Middle frontal gyrus (tissue), 1 donor: ENCODE measurements around the gene UQCC2.

ENCODE experiments used
- DNase-seq: peaks from one replicate; pipeline ENCODE4 v3.0.0-alpha.2; 2015; ENCODE audit warnings: low spot score; ENCODE audit errors: extremely low spot score

UQCC2 gene

GRCh38 chr6:33725891-33726673 lies 14.6 kb upstream of the UQCC2 start:
- no peak for DNase-seq

- DNase-seq = no peak
Measured at GRCh38 chr6:33725222-33725621, 13.7 kb upstream of the UQCC2 start.

DNA sequence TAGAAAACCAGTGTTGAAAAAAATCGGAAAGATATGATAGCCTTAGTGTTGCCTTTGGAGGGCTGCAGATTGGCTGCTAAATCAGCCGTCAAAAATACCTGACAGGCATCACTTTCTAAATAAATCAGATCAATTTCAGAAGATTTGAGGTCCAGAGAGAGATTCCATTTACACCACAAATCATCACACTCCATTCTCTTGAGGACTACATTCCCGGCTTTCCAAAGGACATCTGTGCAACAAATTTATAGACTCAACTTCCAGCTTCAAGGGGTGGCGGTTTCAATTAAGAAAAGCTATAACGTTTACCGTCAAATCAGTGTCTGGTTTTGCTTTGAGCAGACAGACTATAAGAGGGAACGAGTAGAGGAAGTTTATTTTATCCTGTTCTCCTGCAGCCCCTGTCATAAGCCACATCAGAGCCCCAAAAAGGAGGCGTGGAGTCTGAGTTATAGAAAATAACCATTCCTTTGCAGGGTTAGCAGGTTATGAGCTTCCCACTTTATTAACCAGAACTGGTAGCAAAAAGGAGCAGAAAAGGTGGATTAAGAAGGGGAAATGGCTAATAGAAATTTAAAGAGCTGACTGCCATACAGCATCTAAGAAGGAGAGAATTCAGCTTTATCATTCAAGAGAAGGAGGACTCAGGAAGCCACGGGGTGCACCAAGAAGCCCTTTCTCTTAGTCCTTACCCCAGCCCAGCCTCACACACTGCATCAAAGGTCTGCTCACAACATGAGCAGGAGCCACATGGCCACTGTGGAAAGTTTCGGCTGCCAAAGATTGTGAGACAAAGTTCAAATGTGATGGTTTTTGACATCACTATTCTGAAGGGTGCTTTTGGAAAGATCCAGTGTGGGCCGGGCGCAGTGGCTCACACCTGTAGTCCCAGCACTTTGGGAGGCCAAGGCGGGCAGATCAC lies 12.9 kb upstream of the UQCC2 start:
- no peak for DNase-seq

- DNase-seq = no peak
Measured at GRCh38 chr6:33723371-33724085, 12.0 kb upstream of the UQCC2 start.

DNA sequence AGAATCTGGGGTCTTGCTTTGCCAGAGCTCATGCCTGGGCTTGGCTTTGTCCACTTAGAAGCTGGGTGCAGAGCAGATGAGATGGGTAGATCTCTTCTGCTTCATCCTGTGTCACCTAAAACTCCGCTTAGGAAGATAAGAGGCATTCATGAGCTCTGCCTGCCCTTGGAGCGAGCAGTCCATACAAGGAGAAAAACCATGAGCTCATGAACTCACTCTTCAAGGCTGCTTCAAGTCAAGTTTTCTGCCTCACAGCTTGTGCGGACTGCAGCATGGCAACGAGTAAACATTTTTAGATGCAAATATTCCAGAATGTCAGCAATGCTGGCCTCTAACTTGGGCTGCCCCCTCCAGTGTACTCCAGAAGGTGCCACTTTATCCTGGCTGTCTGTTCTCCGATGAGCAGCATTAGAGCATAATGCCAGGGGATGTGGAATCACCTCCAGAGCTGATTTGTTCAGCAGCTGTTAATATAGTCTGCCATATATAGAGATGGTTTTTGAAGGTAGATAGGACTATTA lies 10.7 kb upstream of the UQCC2 start:
- DNase-seq = no peak

DNA sequence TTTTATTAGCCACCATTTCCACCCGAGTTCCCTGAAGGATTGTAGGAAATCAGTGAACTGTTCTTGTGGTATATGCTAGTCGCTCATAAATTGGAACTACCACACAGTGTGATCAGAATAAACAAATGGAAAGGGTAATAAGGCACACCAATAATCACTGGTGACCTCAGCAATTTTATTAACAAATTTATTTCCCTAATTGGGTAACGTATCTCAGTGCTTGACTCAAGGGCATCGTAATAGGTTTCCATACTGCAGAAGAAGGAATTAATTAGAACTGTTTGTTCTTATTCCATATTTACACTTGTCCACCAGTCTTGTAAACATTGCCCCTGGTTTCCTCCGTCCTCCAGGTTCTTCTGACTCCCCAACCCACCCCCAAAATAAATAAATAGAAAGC lies 10.0 kb upstream of the UQCC2 start:
- DNase-seq = no peak

GRCh38 chr6:33720998-33721397 lies 9.5 kb upstream of the UQCC2 start:
- DNase-seq = no peak

DNA sequence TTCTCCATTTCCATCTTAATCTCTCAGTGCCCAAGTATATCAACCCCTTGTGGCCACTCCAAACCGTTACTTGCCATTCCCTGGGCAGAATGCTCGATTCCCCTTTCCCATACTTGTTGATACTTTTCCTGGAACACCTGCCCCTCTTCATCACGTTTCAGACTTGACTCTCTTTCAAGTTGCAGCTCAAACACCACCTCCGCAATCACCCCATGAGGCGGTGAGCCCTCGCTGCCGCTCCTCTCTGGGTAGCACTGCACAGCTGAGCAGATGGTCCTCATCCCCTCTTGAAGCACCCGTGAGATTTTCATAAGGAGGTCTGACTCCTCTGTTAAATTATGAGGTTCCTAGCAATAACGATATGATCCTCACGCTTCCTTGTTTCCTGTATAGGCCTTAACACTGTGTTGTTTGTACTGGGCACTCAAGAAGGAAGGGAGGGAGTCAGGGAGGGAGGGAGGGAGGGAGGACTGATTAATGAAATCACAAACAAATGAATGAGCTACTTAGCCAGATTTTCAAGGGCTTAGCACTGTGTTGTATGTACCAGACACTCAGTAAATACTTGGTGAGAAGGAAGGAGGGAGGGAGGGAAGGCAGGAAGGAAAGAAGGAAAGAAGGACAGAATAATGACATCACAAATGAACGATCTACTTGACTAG lies 8.0 kb upstream of the UQCC2 start:
- no peak for DNase-seq

GRCh38 chr6:33718713-33719112 lies 7.2 kb upstream of the UQCC2 start:
- no peak for DNase-seq

DNA sequence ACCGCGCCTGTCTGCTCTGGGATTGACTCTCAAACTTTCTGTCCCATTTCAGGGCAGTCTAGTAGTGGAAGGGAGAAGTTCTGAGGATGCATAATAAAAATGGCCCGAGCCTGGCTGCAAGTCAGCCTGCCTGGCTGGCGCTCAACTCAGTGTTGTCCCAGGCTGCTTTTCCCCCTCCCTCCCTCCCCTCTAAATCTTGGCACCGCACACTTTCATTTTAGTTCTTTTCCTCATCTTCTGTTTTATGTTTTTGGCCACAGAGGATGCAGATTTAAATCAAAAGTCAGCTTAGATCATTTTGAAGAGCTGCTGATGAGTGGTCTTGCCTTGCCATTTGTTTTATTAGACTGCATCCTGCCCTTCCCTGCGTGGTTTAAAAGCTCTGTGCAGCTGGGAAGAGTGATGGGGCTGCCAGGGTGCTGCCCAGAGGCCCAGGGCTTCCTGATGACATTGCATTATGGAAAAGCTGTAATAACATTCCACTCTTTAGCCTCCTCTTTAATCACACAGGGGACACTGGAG lies 6.5 kb upstream of the UQCC2 start:
- DNase-seq = no peak

- no peak for DNase-seq
Measured at GRCh38 chr6:33716890-33717632, 5.6 kb upstream of the UQCC2 start.

DNA sequence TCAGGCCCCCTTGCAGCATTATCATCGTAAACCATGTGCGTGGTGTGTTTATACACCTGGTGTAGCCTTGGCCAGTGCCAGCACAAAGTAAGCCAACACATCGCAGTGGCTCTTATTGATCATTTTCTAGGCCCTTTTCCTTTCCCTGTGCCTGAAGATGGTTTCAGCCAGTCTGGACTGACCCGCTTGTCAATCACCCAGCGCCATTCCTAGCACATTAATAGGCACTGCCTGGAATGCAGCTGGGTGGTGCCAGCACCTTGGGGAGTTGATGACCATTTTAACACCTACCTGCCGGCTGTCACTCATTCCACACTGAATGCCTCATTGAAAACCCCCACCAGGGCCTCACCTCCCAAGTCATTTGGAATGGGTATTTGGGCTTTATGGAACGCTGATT lies 4.9 kb upstream of the UQCC2 start:
- no peak for DNase-seq

DNA sequence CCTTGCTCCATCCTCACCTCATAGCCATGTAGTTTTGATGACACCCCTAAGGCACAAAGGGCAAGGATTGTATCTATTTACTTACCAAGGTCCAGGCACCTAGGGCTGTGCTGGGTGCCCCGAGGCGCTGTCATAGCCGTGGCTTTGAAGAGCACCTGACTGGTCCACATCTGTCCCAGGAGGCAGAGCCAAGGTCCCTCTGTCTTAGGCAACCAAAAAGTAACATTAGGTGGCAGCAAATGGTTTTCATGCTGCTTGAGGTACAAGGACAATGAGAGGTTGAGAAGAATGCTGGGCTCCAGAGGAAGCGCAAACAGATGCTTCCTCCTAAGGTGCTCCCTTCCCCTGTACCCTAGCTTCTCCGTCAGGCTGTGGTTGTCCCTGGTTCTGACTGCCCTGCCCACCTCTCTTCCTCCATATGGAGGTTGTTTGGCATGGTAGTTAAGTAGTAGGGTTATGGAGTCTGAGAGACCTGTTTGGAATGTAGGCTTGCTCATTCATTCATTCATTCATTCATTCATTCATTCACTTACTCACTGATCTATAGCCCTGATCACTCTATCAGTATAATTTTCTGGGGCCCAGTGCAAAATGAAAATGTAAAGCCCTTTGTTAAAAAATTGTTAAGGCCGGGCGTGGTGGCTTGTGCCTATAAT lies 3.0 kb upstream of the UQCC2 start:
- DNase-seq = no peak

GRCh38 chr6:33713786-33714185 lies 2.3 kb upstream of the UQCC2 start:
- no peak for DNase-seq

GRCh38 chr6:33712914-33713313 lies 1.4 kb upstream of the UQCC2 start:
- DNase-seq = no peak

DNA sequence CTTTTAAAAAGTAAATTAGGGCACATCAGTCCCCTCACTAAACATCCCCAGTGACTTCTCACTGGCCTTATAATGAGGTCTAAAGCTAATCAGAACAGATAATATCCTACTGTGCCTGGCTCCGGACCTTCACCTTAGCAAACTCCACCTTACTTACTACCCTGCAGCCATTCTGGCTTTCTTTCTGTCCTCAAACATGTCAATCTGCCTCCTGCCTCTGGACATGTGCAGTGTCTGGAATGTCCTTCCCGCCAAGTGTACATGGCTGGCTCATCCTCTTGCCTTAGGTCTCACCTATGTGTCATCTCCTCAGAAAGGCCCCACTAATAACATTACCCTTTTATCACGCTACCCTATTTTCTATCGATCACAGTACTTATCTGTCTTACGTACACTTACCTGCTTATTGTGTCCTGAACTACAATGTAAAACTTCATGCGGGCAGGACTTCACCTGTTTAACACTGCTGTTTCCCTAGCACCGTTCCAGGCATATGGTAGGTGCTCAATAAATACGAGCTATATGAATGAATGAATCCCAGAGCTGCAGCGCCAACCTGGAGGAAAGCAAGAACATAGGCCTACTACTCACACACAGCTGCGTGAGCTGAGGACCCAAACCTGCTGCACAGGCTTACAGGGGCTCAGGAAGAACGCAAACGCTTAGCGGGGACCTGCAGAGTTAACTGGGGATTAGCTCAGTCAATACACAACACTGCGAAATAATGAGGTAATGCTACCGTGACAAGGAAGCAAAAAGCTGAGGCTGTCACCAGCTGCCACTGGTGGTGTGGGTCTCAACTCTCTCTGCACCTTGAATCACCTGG lies 991 bp downstream of the UQCC2 start:
- no peak for DNase-seq

DNA sequence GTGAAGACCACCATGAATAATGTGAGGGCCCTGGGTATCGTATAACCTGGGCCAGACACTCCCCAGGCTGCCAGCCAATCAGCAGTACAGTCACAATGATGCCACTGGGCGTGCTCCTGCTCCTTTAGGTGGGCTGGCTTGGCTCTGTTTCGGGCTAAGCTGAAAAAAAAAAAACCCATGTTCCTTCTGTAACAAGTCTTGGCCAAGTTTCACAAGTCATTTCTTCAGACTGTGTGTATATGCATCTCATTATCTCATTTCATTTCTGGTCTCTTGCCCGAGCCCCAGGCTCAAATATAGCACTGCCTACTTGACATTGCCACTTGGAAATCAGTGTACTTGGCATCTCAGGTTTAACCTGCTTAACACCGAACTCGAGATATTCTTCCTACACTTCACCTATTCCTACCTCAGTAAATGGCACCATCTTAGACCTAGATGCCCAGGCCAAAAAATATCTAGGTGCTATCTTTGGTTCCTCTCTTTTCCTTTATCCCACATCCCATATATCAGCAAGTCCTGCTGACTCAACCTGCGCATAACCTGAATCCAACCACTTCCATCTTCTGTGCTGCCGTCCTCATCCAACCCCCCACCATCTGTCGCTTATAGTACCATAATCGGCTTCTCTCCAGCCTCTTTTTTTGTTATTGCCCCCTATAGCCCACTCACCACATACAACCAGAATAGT lies 1.8 kb downstream of the UQCC2 start:
- DNase-seq = no peak

GRCh38 chr6:33708516-33709204 lies 2.8 kb downstream of the UQCC2 start:
- DNase-seq = no peak
